OCI-LY7 (cell line): ENCODE measurements around the gene MAGEB6. TPM values are rescaled to one million over a fixed set of nuclear protein-coding genes. Genes with fewer than 3 reads are reported as not detected.
"Not testable (repeated sequence)": the region's sequence is repeated elsewhere in the genome, so short reads cannot be mapped to it uniquely, and the experiment has no call there.

Experiments used
- BruUV-seq: library from RNA; stranded (reverse); fragments of 400-500 nt; replicated peaks from 2 replicates; lab custom pipeline; 2021; lab: Mats Ljungman, UMichigan
- CTCF ChIA-PET: fragments of 300-600 bp; sonication (Branson Sonifier 250); formaldehyde crosslinking; loops from one replicate; lab custom pipeline; 2022; ENCODE audit warnings: antibody characterized with exemption; ENCODE audit not compliant: unreplicated experiment; lab: Charles Lee
- POLR2A ChIA-PET: fragments of 300-600 bp; sonication (Branson Sonifier 250); formaldehyde crosslinking; loops from one replicate; lab custom pipeline; 2022; ENCODE audit warnings: antibody characterized with exemption; lab: Charles Lee
- DNase-seq: peaks from one replicate; pipeline ENCODE4 v3.0.0-alpha.2; 2015; ENCODE audit warnings: low spot score
- H2AFZ ChIP-seq: fragments of 200-600 bp; sonication (generic), shearing (Covaris generic); 2 replicates; pipeline ENCODE4 v1.6.1; 2014; ENCODE audit warnings: mild to moderate bottlenecking, antibody characterized with exemption, low read length, moderate library complexity
- H3K27ac ChIP-seq: fragments of 200-600 bp; sonication (generic); 2 replicates; pipeline ENCODE4 v1.5.1; 2014; ENCODE audit warnings: mixed run types, low read depth, mild to moderate bottlenecking, moderate library complexity, low read length, inconsistent platforms; ENCODE audit not compliant: poor library complexity, severe bottlenecking
- H3K36me3 ChIP-seq: fragments of 200-600 bp; sonication (generic); 2 replicates; pipeline ENCODE4 v1.6.1; 2014; ENCODE audit warnings: mild to moderate bottlenecking, antibody characterized with exemption, low read length, moderate library complexity, mixed read lengths; ENCODE audit not compliant: insufficient read depth
- H3K4me1 ChIP-seq: fragments of 200-600 bp; sonication (generic); 2 replicates; pipeline ENCODE4 v1.5.1; 2014; ENCODE audit warnings: mild to moderate bottlenecking, low read length; ENCODE audit not compliant: insufficient read depth, poor library complexity, severe bottlenecking
- H3K4me2 ChIP-seq: fragments of 200-600 bp; sonication (generic); 2 replicates; pipeline ENCODE4 v1.6.1; 2014; ENCODE audit warnings: mild to moderate bottlenecking, low read length
- H3K4me3 ChIP-seq: fragments of 200-600 bp; sonication (generic); 2 replicates; pipeline ENCODE4 v1.5.1; 2014; ENCODE audit warnings: mild to moderate bottlenecking, low read depth, low read length; ENCODE audit not compliant: poor library complexity, severe bottlenecking
- H3K79me2 ChIP-seq: fragments of 200-600 bp; sonication (generic); 2 replicates; pipeline ENCODE4 v1.6.1; 2016; ENCODE audit warnings: low read depth, mild to moderate bottlenecking, low read length, moderate library complexity, mixed read lengths; ENCODE audit not compliant: insufficient read depth
- H3K9me2 ChIP-seq: fragments of 200-600 bp; sonication (generic); 2 replicates; pipeline ENCODE4 v1.6.1; 2016; ENCODE audit warnings: mild to moderate bottlenecking, low read length, mixed read lengths; ENCODE audit not compliant: insufficient read depth
- H3K9me3 ChIP-seq: fragments of 200-600 bp; sonication (generic); 2 replicates; pipeline ENCODE4 v1.6.1; 2014; ENCODE audit warnings: mild to moderate bottlenecking, mixed run types, low read length, mixed read lengths
- H4K20me1 ChIP-seq: fragments of 200-600 bp; sonication (generic); 2 replicates; pipeline ENCODE4 v1.6.1; 2014; ENCODE audit warnings: mild to moderate bottlenecking, antibody characterized with exemption, low read length, moderate library complexity, mixed read lengths; ENCODE audit not compliant: insufficient read depth
- EZH2phosphoT487 ChIP-seq: fragments of 200-600 bp; sonication (generic); IDR thresholded peaks from 2 replicates; pipeline ENCODE4 v1.6.1; 2018; ENCODE audit warnings: low read depth, borderline replicate concordance, mild to moderate bottlenecking, mixed run types, antibody characterized with exemption, low read length, moderate library complexity, mixed read lengths
- intact Hi-C: fragments of 100-400 bp; cut with micrococcal nuclease; formaldehyde crosslinking; loops from one replicate; pipeline ENCODE4 v1.10.0; 2022; ENCODE audit not compliant: unreplicated experiment
- total RNA-seq, 2 experiments: library from RNA; depleted of rRNA in 1 of 2; stranded (reverse); fragments of >200 nt in 1 of 2; shearing (Covaris generic) in 1 of 2; gene quantifications; 2 replicates each; pipeline ENCODE4 v1.2.3, GENCODE V29; 2014 to 2022
- TF ChIP-seq, protein P1 (sequence below): fragments of 200-600 bp; sonication (generic); conservative IDR thresholded peaks from 2 replicates; pipeline ENCODE4 v1.5.1; 2014; ENCODE audit warnings: mild to moderate bottlenecking, antibody characterized with exemption, low read length, moderate library complexity, mixed read lengths

MAGEB6 gene
- total RNA-seq, 2 experiments from 2014 or later: not detected

DNA sequence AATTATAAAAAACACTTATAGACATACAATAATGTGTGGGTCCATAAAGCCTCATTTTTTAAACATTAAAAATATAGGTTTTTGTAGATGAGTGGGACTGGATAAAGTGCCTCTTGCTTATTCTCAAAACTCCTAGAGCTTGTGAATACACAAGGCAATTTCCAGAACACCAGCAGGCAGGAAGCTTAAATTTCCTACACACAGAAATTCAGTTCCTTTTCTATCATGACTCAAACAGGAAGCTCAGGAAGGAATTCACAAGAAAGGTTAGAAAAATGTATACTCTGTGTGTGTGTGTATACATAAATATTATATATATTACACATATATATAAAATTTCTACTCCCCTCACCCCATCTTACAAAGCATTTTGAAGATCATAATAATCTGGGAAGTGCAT is 11.3 kb downstream of the MAGEB6 start:
- H3K9me2 ChIP-seq: no peaks in the 10 kb centered on the region
- H3K27ac ChIP-seq: no peak overlapping the region
- H3K79me2 ChIP-seq: no peaks in the 10 kb centered on the region
- H2AFZ ChIP-seq: no peak overlapping the region
- TF ChIP-seq, protein P1, sequence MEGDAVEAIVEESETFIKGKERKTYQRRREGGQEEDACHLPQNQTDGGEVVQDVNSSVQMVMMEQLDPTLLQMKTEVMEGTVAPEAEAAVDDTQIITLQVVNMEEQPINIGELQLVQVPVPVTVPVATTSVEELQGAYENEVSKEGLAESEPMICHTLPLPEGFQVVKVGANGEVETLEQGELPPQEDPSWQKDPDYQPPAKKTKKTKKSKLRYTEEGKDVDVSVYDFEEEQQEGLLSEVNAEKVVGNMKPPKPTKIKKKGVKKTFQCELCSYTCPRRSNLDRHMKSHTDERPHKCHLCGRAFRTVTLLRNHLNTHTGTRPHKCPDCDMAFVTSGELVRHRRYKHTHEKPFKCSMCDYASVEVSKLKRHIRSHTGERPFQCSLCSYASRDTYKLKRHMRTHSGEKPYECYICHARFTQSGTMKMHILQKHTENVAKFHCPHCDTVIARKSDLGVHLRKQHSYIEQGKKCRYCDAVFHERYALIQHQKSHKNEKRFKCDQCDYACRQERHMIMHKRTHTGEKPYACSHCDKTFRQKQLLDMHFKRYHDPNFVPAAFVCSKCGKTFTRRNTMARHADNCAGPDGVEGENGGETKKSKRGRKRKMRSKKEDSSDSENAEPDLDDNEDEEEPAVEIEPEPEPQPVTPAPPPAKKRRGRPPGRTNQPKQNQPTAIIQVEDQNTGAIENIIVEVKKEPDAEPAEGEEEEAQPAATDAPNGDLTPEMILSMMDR: no peak
- no peak for TF ChIP-seq EZH2phosphoT487
- H3K4me1 ChIP-seq: no peaks in the 10 kb centered on the region
- H3K4me3 ChIP-seq: no peak overlapping the region
- DNase-seq: no peak
- intact Hi-C loops: no loop called here
- no TSS peak for BruUV-seq
- ChIA-PET POLR2A (interaction anchor here (0.7 kb wide), 1 partner anchor 587 kb away, joined by 3 read pairs; no protein-coding TSS in a partner anchor), CTCF (no interaction called here)
- no peaks in the 10 kb centered on the region for H3K9me3 ChIP-seq
- no peaks in the 10 kb centered on the region for H3K36me3 ChIP-seq
- H4K20me1 ChIP-seq: no peaks in the 10 kb centered on the region
- no peak overlapping the region for H3K4me2 ChIP-seq

DNA sequence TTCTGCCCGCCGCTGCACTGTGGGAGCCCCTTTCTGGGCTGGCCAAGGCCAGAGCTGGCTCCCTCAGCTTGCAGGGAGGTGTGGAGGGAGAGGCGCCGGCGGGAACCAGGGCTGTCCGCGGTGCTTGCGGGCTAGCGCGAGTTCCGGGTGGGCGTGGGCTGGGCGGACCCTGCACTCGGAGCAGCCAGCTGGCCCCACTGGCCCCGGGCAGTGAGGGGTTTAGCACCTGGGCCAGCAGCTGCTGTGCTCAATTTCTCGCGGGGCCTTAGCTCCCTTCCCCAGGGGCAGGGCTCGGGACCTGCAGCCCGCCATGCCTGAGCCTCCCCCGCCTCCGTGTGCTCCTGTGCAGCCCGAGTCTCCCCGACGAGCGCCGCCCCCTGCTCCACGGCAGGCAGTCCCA is 12.5 kb downstream of the MAGEB6 start:
- intact Hi-C loops, H3K4me1 ChIP-seq, H3K27ac ChIP-seq, BruUV-seq, POLR2A ChIA-PET, H3K79me2 ChIP-seq, CTCF ChIA-PET, H3K9me3 ChIP-seq, H3K4me3 ChIP-seq, H2AFZ ChIP-seq, H4K20me1 ChIP-seq, H3K36me3 ChIP-seq, DNase-seq, H3K9me2 ChIP-seq, H3K4me2 ChIP-seq: not testable (repeated sequence)

DNA sequence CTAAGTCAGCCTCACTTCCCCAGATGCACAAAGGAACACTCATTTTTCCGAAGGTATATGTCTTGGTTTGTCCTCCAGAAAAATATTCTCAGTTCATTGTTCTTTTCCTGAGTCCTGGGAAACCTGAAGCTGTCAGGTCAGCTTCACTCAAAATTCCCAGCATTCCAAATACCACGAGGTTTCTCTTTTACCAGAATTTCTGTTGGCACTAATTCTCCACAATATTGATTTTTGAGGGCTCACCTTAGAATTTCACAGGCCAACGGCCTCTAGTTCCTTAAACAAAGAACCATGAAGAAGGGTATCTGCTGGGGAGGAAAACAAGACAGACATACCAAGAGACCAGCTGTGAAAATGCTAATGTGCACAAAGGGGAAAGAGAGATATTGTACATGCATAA is 15.8 kb downstream of the MAGEB6 start:
- no peaks in the 10 kb centered on the region for H3K9me3 ChIP-seq
- H3K4me1 ChIP-seq: no peaks in the 10 kb centered on the region
- no peaks in the 10 kb centered on the region for H3K36me3 ChIP-seq
- H4K20me1 ChIP-seq: no peaks in the 10 kb centered on the region
- H3K79me2 ChIP-seq: no peaks in the 10 kb centered on the region
- CTCF ChIA-PET: no interaction called here
- POLR2A ChIA-PET: no interaction called here
- intact Hi-C loops: no loop called here
- no peaks in the 10 kb centered on the region for H3K9me2 ChIP-seq
- no peak overlapping the region for H3K4me3 ChIP-seq
- no peak overlapping the region for H2AFZ ChIP-seq
- DNase-seq: no peak
- no peak overlapping the region for H3K4me2 ChIP-seq
- no peak for TF ChIP-seq EZH2phosphoT487
- TF ChIP-seq, protein P1: no peak
- no peak overlapping the region for H3K27ac ChIP-seq
- no TSS peak for BruUV-seq
